ENCODE results near the gene TBC1D24.

TBC1D24 gene

GRCh38 chr16:2483939-2484897 lies 9.3 kb downstream of the TBC1D24 start:
- DNase-seq = no peak

DNA sequence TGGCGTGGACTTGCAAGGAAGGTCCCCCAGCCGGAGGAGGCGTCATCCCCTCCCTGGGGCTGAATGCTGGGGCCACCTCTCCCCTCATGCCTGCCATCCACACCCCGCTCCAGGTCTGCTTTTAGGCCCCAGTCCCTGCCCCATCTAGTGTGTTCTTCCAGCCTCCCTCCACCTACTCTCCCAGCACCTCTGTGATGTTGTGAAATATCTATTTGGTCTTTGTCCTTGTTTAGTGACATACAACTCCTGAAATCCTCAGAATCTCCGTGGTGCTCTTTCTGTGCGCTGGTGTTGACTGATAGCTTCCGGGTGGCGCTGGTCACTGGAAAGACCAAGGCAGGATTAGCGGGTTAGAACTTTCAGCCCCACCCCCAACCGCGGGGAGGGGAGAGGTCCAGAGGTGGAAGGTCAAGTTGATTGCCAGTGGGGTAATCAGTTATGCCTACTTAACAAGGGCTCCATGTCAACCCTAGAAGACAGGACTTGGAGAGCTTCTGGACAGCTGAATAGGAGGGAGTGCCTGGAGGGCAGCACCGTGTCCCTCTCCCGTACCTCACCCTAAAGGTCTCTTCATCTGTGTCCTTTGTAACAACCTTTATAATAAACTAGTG lies 10.1 kb downstream of the TBC1D24 start:
- DNase-seq = no peak

GRCh38 chr16:2485811-2486507 lies 11.0 kb downstream of the TBC1D24 start:
- DNase-seq = no peak

DNA sequence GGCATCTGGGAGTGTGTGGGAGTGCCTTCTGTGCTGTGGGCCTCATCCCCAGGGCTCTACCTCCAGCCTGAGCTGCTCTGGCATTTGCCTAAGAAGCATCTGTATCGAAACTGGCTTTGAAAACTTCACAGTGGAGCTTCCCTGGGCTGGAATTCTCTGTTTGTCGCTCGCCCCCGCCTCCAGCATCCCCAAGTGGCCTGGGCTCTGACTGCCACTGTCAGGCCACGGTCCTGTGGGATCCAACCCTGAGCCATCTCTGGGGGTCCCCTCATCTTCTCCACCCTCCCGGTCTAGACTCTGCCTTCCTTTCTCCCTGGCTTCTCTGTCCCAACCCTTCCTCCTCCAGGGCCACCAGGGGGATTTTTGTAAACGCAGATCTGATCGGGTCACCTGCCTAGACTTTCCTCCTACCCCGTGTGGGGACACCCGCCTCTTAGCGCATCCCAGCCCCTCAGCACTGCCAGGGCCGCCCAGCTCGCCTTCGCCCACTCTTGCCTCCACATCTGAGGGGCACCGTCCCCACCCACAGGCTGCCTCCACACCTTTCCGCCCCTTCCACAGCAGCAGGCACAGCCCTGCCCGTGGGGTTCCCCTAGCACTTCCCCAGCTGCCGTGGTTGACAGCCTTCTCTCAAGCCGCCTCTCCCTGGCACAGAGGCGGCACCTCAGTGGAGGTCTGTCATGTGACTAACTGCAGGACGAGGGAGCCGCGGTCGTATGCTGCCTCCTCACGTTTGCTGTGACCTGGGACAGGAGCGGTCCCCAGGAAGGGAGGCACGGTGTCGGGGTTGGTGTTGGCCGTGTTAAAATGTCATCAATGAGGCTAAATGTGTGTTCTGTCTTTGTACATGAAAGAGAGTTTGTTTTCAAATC lies 12.0 kb downstream of the TBC1D24 start:
- peak; percentile 74 for DNase-seq

DNA sequence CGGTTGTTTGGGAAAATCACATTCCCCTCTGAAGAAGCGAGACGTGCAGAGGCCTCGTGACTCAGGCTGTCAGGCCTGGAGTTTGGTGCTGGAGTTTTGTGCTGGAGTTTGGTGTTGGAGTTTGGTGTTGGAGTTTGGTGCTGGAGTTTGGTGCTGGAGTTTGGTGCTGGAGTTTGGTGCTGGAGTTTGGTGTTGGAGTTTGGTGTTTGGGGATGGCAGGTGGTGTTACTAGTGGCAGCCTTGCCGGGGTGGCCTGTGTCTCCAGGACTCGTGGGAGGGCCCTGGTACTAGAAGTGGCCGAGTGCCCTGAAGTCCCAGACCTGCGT lies 12.6 kb downstream of the TBC1D24 start:
- DNase-seq = no peak

GRCh38 chr16:2487903-2488531 lies 13.1 kb downstream of the TBC1D24 start:
- no peak for DNase-seq

DNA sequence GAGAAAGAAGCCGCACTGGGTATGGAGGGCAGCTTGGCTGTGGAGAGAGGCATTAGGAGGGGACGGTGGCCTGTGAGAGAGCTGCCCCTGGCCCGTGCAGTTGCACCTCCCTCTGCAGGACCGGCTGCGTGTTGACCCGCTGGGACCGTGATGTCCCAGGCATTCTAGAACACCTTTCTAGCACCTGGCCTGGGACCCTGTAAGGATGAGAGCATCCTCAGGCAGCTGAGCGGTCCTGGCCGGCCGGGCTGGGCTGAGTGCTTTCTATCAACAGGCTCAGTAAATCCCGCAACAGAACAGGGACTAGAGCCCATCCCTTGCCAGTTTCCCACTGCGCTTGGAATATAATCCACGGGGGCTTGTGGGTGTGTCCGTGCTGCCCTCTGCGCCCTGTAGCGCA lies 14.7 kb downstream of the TBC1D24 start:
- no peak for DNase-seq

DNA sequence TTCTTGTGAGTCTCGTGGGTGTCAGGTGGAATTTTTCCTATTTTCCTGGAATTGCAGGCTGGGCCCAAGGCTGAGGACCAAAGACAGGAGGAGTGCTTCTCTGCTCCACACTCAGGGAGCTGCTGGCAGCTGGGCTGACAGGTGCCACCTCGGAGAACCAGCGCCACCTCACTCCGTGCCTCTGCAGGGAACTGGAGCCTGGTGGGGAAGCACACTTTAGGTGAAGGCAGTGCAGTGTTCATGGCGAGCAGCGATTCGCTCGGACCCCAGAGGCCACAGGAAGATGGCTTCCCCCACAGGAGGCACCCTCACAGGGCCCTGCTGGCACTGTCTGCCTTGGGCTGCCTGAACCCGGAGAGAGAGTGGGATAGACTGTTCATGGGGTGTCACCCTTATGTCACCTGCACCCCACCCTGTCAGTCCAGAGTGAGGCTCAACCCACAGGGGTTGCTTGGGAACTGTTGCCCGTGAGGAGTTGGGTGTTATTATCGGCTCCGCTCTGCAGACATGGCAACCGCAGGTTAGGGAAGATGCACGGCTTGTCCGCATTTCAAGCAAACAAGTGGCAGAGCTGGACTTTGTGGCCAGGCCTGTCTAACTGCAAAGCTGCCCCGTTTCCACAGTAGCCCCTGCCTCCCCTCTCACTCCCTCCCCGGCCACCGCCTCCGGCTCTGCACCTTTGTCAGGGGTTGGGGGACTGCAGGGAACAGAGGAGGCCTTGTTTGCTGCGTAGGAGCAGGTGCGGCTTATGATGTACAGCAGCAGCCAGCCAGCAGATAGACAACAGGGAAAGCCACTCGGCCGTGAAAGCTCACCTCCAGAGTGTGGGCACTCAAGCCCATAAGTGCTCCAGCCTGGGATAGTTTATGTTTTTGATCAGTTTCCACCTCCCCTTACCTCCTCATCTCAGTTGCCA lies 15.5 kb downstream of the TBC1D24 start:
- DNase-seq = no peak

- no peak for DNase-seq
Measured at GRCh38 chr16:2492292-2492691, 17.4 kb downstream of the TBC1D24 start.

DNA sequence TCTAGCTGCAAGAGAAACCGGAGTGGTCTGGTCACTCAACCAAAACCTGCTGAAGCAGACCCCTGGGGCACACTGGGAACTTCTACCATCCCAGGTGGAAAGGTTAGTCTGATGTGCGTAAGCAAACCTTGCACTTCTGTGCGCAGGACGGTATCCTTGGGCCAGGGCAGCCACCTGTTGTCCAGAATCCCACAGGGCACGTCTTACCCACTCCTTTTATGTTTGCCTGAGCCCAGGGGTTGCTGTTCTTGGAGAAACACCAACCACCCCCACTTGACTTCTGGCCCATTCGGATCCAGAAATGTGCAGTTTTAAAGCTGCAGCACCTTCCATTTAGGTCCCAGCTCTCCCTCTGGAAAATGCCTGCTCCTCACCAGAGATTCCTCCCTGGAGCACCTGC lies 18.7 kb downstream of the TBC1D24 start:
- no peak for DNase-seq

- DNase-seq = no peak
Measured at GRCh38 chr16:2494616-2495015, 19.7 kb downstream of the TBC1D24 start.

- no peak for DNase-seq
Measured at GRCh38 chr16:2495041-2495440, 20.1 kb downstream of the TBC1D24 start.

DNA sequence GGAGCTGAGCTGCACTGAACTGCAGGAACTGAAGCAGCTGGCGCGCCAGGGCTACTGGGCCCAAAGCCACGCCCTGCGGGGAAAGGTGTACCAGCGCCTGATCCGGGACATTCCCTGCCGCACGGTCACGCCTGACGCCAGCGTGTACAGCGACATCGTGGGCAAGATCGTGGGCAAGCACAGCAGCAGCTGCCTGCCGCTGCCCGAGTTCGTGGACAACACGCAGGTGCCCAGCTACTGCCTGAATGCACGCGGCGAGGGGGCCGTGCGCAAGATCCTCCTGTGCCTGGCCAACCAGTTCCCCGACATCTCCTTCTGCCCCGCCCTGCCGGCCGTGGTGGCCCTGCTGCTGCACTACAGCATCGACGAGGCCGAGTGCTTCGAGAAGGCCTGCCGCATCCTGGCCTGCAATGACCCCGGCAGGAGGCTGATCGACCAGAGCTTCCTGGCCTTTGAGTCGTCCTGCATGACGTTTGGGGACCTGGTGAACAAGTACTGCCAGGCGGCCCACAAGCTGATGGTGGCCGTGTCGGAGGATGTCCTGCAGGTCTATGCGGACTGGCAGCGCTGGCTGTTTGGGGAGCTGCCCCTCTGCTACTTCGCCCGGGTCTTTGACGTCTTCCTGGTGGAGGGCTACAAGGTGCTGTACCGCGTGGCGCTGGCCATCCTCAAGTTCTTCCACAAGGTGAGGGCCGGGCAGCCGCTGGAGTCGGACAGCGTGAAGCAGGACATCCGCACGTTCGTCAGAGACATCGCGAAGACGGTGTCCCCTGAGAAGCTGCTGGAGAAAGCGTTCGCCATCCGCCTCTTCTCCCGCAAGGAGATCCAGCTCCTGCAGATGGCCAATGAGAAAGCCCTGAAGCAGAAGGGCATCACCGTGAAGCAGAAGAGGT lies 21.5 kb downstream of the TBC1D24 start:
- no peak for DNase-seq

DNA sequence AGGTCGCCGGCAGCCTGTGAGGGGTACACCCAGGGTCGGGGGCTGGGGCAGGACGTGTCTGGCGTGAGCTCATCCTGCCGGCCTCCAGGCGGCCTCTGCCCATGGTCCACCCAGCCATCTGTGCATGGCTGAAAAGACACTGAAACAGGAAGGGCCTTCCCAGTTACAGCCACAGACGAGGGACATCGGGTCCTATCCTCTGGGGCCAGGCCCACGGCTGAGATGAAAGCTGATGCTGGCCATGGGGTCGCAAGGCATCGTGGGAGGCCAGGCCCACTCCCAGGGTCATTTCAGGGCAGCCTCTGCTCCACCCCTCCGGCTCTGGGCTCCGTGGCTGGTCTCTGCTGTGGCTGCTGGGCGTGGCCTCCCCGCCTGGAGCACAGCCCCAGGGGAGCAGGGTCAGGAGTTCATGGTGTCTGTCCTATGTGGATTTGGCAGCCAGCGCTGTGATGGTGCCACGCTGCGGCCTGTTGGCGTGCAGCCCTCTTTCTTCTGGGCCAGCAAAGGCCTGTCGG lies 22.2 kb downstream of the TBC1D24 start:
- no peak for DNase-seq

DNA sequence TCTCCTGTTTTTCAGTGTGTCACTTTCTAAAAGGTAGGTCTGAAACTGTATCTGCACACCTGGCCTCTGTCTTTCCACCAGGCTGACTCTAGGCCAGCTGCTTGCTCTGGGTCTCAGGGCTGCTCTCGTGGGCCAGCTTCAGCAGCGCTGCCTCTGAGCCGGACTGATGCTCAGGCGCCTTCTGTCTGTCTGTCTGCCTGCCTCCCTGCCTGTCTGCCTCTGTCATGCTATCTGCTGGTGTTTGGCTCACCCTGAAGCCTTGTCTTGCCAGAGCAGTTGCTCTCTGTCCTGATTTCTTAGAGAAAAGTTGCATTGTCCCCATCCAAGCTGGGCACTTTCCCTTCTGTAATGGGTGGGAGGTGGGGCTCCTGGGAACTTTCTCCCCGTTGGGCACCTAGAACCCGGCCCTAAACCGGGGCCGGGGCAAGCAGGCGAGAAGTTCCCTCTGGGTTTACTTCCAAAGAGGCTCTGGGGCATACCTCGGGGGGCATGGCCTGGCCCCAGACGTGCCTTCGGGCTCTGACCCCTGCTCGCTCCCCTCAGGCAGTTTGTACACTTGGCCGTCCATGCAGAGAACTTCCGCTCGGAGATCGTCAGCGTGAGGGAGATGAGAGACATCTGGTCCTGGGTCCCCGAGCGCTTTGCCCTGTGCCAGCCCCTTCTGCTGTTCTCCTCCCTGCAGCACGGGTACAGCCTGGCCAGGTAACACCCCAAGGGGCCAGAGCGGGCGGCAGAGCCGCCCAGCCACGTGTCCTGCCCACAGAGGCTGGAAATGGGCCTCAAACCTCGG lies 23.0 kb downstream of the TBC1D24 start:
- DNase-seq = no peak

- DNase-seq = no peak
Measured at GRCh38 chr16:2498531-2499253, 23.8 kb downstream of the TBC1D24 start.

DNA sequence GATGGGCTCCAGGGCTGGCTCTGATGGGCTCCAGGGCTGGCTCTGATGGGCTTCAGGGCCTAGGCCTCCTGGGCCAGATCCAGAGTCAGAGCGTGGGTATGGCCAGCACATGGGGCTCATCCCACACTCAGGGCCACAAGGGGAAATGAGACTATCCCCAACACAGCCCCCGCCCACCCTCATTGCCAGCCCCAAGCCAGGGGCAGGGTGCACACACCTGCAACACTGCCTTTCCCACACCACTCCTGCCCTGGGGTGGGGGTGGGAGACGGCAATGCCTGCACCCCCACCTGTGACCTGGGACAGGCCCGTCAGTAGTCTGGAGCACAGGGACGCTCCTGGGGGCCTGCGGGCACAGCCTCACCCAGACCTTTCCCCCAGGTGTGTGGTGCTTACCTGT lies 24.5 kb downstream of the TBC1D24 start:
- DNase-seq = no peak

DNA sequence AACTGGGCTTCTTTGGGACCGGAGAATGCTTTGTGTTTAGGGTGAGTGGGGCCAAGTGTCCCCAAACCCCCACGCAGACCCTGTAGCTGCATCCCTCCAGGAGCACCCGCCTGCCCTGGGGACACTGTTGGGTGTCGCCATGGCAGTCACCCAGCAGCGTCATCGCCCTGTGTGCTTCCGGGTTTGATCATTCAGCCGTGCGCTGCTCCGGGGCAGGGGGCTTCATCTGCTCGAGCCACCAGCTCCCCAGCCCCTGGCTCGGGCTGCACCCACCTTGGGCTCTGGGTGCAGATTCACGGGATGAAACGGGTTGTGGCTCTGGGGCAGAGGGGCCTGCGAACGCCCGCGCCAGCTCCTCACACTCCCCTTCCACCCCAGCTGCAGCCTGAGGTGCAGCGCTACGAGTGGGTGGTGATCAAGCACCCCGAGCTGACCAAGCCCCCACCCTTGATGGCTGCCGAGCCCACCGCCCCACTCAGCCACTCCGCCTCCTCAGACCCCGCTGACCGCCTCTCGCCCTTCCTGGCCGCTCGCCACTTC lies 25.0 kb downstream of the TBC1D24 start:
- DNase-seq = no peak

All from stimulated activated CD4-positive, alpha-beta T cell treated with anti-CD3 and anti-CD28 coated beads, Interleukin-4, amount 100 ng/mL, for 1 hour (primary cell).